Measurements from ENCODE around the gene PIGH. TPM values are rescaled to one million over a fixed set of nuclear protein-coding genes. Genes with fewer than 3 reads are reported as not detected.

PIGH gene
- total RNA-seq, 1 donor: 16.8 TPM

DNA sequence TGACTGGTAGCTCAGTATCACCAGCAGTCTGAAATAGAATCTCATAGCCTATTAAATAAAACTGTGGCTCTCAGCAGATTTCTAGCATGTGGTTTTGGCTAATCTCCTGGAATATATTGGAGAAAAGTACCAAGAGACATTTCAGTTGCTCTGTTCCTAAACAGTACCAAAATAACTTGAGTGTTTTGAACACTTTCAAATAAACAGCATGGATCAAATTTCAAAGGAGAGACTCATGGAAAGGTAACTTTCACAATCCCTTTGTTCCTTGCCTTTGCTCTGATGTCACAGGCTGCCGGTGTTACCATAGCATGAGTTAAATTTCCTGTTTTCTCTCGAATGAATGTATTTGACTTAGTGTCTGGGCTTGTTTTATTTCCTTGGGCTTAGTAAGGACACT lies 23.0 kb upstream of the PIGH start:
- no peak for DNase-seq (ENCODE audit: low read depth)
- TF ChIP-seq, protein P1, sequence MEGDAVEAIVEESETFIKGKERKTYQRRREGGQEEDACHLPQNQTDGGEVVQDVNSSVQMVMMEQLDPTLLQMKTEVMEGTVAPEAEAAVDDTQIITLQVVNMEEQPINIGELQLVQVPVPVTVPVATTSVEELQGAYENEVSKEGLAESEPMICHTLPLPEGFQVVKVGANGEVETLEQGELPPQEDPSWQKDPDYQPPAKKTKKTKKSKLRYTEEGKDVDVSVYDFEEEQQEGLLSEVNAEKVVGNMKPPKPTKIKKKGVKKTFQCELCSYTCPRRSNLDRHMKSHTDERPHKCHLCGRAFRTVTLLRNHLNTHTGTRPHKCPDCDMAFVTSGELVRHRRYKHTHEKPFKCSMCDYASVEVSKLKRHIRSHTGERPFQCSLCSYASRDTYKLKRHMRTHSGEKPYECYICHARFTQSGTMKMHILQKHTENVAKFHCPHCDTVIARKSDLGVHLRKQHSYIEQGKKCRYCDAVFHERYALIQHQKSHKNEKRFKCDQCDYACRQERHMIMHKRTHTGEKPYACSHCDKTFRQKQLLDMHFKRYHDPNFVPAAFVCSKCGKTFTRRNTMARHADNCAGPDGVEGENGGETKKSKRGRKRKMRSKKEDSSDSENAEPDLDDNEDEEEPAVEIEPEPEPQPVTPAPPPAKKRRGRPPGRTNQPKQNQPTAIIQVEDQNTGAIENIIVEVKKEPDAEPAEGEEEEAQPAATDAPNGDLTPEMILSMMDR (IDR thresholded peaks at IDR 0.05; ENCODE audit: insufficient read depth, low read length): no peak
- H3K4me3 ChIP-seq (ENCODE audit: low read depth, low read length): no peak overlapping the region

DNA sequence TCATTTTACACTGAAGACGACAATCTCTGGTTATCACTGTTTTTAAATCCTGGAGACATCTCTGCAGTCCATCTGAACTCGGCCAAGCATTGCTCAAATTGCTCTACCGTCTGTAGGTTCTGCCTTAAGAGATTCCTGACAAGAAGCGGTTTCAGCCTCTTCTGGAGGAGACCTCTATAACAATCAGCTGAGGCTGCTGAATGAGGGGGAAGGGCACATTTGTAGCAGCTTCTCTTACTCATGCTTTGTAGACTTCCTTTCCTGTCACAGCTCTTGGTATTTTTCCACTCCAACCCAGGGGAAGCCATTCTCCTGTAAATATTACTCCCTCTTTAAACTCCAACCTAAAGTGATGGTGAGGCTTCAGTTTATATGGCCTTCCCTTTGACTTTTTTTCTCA lies 22.6 kb upstream of the PIGH start:
- TF ChIP-seq, protein P1 (IDR thresholded peaks at IDR 0.05; ENCODE audit: insufficient read depth, low read length): no peak
- no peak overlapping the region for H3K4me3 ChIP-seq (ENCODE audit: low read depth, low read length)
- peak; percentile 82 for DNase-seq (ENCODE audit: low read depth)

DNA sequence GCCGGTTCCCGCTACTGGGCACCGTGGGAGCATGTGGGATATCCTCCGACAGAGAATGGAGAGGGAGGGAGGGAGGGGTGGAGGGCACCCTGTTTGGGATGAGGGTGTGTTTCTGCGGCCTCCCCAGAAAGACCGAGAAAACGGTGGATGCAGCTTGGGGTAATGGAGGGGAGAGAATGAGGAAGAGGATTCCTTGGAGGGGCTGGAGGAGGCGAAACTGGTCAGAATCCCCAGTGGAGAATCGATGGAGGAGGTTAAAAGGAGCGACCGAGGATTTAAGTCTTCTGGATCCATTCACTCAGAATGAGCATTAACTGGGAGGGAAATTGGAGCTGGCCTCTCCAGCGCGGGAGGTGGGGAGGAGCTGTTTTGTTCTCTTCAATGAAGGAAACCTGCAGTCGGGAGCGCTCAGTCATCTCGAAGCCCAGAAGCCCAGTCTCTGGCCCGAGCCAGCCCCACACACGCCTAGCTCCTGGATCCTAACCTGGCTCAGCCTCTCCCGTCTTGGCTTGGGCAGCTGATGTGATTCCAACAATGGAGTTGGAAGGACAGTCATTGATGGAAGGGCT lies 20.2 kb upstream of the PIGH start:
- TF ChIP-seq, protein P1 (IDR thresholded peaks at IDR 0.05; ENCODE audit: insufficient read depth, low read length): no peak
- H3K4me3 ChIP-seq (ENCODE audit: low read depth, low read length): peak overlapping the region; percentile 72
- DNase-seq (ENCODE audit: low read depth): peak; percentile 13

DNA sequence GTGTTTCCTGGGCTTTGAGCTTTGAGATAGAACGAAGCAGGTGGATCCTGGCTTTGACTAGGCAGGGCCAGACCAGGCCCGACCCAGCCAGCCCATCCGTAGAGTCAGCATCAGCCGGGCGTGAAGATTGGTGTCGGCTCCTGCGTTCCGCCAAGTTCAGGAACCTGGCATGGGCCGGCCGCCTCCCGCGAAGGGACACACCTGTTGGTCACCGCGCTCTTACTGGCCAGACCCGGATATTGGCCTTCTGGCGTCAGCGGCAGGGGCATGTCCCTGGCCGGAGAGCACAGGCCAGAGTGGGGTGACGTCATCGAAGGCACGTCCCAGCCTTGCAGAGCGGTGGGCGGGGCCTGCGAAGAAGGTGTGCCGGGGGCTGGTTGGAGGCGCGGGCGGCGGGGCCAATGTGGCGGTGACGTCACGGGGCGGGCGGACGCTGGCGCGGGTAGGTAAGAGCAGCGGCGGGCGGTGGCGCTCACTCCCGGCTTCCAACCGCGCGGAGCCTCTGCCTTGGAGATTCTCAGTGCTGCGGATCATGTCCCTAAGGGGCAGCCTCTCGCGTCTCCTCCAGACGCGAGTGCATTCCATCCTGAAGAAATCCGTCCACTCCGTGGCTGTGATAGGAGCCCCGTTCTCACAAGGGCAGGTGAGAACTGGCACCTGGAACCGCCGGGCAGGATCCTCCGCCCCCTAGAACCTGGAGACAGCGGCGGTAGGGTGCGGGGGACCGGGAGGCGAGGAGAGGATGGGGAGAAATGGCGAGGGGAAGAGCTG lies 19.6 kb upstream of the PIGH start, which contains the start of gene ARG2:
Gene ARG2 (plus strand): TSS at position 475 of the 771 bp plus-strand sequence. CDS start 58 bp downstream, at position 533.
- H3K4me3 ChIP-seq (ENCODE audit: low read depth, low read length): peak within 1 kb of the TSS; percentile 72
- TF ChIP-seq, protein P1 (IDR thresholded peaks at IDR 0.05; ENCODE audit: insufficient read depth, low read length): no peak
- peak; percentile 82 for DNase-seq (ENCODE audit: low read depth)

DNA sequence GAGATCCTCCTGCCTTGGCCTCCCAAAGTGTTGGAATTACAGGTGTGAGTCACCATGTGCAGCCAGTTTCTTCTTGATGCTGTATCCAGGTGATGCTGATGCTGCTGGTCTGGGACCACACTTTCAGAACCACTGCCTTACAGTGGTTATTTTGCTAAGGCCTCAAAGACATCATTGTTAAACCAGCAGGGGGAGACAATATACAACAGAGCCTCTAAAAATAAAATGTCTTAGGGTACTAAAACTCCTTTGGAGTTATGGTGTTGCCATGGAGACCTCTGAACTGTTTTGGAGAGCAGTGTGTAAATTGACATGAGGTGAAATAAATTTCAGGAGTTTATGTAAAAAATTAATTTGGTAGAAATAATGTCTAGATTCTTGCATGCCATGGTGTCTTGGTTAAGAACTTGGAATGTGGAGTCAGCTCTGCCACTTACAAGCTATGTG lies 18.6 kb upstream of the PIGH start:
- no peak overlapping the region for H3K4me3 ChIP-seq (ENCODE audit: low read depth, low read length)
- TF ChIP-seq, protein P1 (IDR thresholded peaks at IDR 0.05; ENCODE audit: insufficient read depth, low read length): peak; percentile 74
- peak; percentile 88 for DNase-seq (ENCODE audit: low read depth)

DNA sequence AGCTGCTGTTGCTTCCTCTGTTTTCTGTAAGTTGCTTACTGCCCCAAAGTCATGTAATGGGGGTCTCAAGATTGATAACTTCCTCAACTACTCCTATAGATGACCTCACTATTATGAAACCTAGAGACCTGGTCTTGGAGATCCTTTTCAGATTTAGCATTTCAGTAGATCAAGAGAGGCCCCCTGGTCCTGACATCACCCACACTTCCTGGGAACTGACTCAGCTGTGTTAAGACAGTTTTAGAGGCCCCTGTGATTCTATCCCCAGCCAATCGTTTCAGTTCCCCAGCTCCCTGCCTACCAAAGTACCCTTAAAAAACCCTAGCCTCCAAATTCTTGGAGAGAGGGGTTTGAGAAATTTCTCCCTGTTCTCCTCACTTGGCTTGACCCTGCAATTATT lies 10.4 kb upstream of the PIGH start:
- no peak for DNase-seq (ENCODE audit: low read depth)
- H3K4me3 ChIP-seq (ENCODE audit: low read depth, low read length): no peak overlapping the region
- TF ChIP-seq, protein P1 (IDR thresholded peaks at IDR 0.05; ENCODE audit: insufficient read depth, low read length): no peak
